ENCODE results near the gene RPL22. TPM values are rescaled to one million over a fixed set of nuclear protein-coding genes. Genes with fewer than 3 reads are reported as not detected.

The RPL22 gene
- total RNA-seq, 1 experiment from 2014 or later: 456 TPM

GRCh38 chr1:6149597-6149996 is 49.8 kb downstream of the RPL22 start:
- H2AFZ ChIP-seq (ENCODE audit: low read depth, low read length, poor library complexity, severe bottlenecking): no peak overlapping the region
- no peak overlapping the region for H3K4me2 ChIP-seq (ENCODE audit: low read length)
- H3K27me3 ChIP-seq (ENCODE audit: insufficient read depth, low read length): no peaks in the 10 kb centered on the region
- ATAC-seq (no peak), DNase-seq (ENCODE audit: low read depth, low spot score) (no peak)
- H3K4me1 ChIP-seq (ENCODE audit: control insufficient read depth in 1 of 2, insufficient read depth in 2 of 2, low read length in 2 of 2): peaks cover 5 to 14% of the 10 kb centered on the region in 2 experiments; a peak in 3 of 4 replicates
- no peak overlapping the region for H3K4me3 ChIP-seq (replicated peaks in 1 of 2; ENCODE audit: low read depth in 1 of 2, low read length in 2 of 2)
- no peaks in the 10 kb centered on the region for H4K20me1 ChIP-seq (ENCODE audit: insufficient read depth)
- POLR2A ChIA-PET: no interaction called here
- no peaks in the 10 kb centered on the region for H3K36me3 ChIP-seq (ENCODE audit: control insufficient read depth in 1 of 2, insufficient read depth in 2 of 2, low read length in 2 of 2)
- no peaks in the 10 kb centered on the region for H3K9me3 ChIP-seq (ENCODE audit: control insufficient read depth in 1 of 2, insufficient read depth in 1 of 2, low read depth in 1 of 2, low read length in 2 of 2)
- RAD21 ChIA-PET (ENCODE audit: low non-redundant PET in 1 of 2, low total read pairs in 2 of 2, uncharacterized antibody in 2 of 2, unreplicated experiment in 2 of 2): no interaction called here
- no peak overlapping the region for H3K27ac ChIP-seq (ENCODE audit: low read depth, low read length)
- intact Hi-C loops (cut with micrococcal nuclease): no loop called here
- TF ChIP-seq CTCF (IDR thresholded peaks at IDR 0.05 in 2 of 3, conservative IDR thresholded peaks at IDR 0.05 in 1 of 3; ENCODE audit: borderline replicate concordance in 1 of 3, insufficient read depth in 1 of 3, low read depth in 2 of 3, low read length in 2 of 3): no peak
- no peak for TF ChIP-seq SIN3A (IDR thresholded peaks at IDR 0.05; ENCODE audit: low read depth)
- no peak for TF ChIP-seq ZBTB33 (IDR thresholded peaks at IDR 0.05; ENCODE audit: extremely low read depth, insufficient replicate concordance, low read length)
- no peak for TF ChIP-seq CEBPB (IDR thresholded peaks at IDR 0.05; ENCODE audit: low read depth)
- no peak for TF ChIP-seq SRF (IDR thresholded peaks at IDR 0.05; ENCODE audit: low read depth)
- TF ChIP-seq RAD21 (IDR thresholded peaks at IDR 0.05; ENCODE audit: low read depth): no peak
- no peak for TF ChIP-seq EZH2 (IDR thresholded peaks at IDR 0.05)
- no peak for TF ChIP-seq SP1 (IDR thresholded peaks at IDR 0.05; ENCODE audit: low read depth)
- TF ChIP-seq, protein P1, sequence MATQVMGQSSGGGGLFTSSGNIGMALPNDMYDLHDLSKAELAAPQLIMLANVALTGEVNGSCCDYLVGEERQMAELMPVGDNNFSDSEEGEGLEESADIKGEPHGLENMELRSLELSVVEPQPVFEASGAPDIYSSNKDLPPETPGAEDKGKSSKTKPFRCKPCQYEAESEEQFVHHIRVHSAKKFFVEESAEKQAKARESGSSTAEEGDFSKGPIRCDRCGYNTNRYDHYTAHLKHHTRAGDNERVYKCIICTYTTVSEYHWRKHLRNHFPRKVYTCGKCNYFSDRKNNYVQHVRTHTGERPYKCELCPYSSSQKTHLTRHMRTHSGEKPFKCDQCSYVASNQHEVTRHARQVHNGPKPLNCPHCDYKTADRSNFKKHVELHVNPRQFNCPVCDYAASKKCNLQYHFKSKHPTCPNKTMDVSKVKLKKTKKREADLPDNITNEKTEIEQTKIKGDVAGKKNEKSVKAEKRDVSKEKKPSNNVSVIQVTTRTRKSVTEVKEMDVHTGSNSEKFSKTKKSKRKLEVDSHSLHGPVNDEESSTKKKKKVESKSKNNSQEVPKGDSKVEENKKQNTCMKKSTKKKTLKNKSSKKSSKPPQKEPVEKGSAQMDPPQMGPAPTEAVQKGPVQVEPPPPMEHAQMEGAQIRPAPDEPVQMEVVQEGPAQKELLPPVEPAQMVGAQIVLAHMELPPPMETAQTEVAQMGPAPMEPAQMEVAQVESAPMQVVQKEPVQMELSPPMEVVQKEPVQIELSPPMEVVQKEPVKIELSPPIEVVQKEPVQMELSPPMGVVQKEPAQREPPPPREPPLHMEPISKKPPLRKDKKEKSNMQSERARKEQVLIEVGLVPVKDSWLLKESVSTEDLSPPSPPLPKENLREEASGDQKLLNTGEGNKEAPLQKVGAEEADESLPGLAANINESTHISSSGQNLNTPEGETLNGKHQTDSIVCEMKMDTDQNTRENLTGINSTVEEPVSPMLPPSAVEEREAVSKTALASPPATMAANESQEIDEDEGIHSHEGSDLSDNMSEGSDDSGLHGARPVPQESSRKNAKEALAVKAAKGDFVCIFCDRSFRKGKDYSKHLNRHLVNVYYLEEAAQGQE (IDR thresholded peaks at IDR 0.05; ENCODE audit: low read depth): no peak
- no peak for TF ChIP-seq TCF7L2 (IDR thresholded peaks at IDR 0.05; ENCODE audit: borderline replicate concordance, extremely low read depth, insufficient read depth, insufficient read length)
- TF ChIP-seq ZNF274 (IDR thresholded peaks at IDR 0.05; ENCODE audit: low read depth, low read length): no peak
- H3K79me2 ChIP-seq (ENCODE audit: insufficient read depth, low read length): no peaks in the 10 kb centered on the region
- no peaks in the 10 kb centered on the region for H3K9me2 ChIP-seq (ENCODE audit: insufficient read depth)
- BruUV-seq (replicated peaks): TSS peak; percentile 42
- H3K9ac ChIP-seq (ENCODE audit: low read length): no peak overlapping the region
- CTCF ChIA-PET: no interaction called here
